ENCODE results near the gene RELN. TPM values are rescaled to one million over a fixed set of nuclear protein-coding genes. Genes with fewer than 3 reads are reported as not detected.
"Not testable (repeated sequence)": the region's sequence is repeated elsewhere in the genome, so short reads cannot be mapped to it uniquely, and the experiment has no call there.

RELN gene
- polyA plus RNA-seq, 1 donor = 3.5 TPM

DNA sequence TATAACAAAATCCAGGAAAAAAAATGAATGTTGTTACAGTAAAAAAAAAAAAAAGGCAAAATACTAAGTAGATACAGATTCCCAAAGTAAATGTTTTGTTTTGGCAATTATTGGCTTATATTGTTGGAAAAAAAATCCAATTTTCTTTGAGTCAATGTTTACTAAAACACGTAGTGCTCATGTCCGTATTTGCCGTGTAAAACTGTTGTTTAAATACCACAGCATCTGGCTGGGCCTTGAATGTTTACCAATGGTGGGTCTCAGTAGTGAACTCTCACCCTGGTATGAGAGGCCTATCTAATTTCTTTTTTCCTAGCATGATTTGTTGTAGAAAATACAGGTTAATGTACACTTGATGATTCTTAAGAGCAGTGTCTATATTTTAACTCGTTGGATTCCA, 502.0 kb downstream of the RELN start:
- no peak for DNase-seq (ENCODE audit: low read depth)

DNA sequence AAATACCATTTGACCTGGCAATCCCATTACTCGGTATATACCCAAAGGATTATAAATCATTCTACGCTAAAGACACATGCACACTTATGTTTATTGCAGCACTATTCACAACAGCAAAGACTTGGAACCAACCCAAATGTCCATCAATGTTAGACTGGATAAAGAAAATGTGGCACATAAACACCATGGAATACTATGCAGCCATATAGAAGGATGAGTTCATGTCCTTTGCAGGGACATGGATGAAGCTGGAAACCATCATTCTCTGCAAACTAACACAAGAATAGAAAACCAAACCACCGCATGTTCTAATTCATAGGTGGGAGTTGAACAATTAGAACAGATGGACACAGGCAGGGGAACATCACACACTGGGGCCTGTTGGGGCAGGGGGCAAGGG, 502.6 kb downstream of the RELN start:
- DNase-seq (ENCODE audit: low read depth) = not testable (repeated sequence)

DNA sequence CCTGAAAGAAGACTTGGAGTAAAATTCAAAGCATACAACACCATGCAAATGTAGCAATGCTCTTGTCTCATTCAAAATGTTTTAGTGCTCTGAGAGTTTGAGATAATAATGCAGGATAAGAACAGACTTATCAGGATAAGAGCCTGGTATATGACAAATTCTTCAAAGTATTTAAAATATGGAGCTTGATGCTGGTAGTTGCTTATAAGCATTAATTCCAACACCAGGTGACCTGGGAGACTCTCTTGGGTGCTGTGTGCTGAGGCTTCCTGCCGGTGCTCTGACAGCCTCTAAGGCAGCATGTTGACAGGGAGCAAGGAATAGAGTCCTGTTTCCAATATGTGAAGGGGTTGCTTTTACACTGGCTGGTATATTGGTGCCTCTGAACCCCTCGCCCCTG, 508.7 kb downstream of the RELN start:
- DNase-seq (ENCODE audit: low read depth) = no peak

DNA sequence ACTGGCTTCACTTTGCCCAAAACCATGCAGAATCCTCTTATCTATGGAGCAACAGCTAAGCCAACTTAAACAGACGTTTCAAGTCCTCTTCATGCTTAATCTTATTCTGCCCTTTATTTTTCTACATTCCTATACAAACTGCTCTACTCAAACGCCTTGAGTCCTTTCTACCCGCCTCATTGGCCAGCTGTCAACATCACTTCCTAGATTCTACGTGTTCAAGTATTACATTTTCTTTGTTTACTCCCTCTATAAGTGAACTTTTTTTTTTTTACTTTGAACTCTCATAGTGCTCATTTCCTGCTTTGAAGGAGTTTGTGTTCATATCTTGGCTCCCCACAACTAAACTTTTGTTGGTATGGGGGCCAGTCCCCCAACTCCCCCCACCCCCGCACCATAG, 514.5 kb downstream of the RELN start:
- no peak for DNase-seq (ENCODE audit: low read depth)

DNA sequence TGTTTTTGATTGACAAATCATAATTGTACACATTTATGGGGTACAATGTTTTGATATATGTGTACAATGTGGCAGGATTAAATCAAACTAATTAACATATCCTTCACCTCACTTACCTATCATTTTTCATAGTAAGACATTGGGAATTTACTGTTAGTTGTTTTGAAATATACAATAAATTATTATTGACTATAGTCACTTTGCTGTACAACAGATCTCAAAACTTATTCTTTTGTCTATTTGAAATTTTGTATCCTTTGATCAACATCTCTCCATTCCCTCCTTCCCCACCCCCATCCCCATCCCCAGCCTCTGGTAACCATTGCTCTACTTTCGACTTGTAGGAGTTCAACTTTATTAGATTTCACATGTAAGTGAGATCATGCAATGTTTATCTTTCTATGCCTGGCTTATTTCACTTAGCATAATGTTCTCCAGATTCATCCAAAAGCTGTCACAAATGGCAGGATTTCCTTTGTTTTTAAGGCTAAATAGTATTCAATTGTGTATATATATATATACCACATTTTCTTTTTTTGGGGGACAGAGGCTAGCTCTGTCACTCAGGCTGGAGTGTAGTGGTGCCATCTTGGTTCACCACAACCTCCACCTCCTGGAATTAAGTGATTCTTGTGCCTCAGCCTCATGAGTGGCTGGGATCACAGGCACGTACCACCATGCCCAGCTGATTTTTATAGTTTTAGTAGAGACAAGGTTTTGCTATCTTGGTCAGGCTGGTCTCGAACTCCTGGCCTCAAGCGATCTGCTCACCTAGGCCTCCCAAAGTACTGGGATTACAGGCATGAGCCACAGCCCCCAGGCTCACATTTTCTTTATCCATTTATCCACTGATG, 520.1 kb downstream of the RELN start:
- no peak for DNase-seq (ENCODE audit: low read depth)

DNA sequence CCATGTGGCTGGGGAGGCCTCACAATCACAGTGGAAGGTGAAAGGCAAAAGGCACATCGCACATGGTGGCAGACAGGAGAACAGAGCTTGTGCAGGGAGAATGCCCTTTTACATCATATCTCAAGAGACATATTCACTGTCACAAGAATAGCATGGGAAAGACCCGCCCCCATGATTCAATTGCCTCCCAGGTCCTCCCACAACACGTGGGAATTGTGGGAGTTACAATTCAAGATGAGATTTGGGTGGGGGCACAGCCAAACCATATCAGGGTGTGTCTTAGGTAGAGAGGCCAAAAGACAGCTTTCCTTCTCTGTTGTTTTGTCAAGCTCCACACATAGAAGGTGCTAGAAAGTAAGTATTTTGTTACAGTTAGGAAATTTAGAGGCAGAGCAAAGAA, 522.6 kb downstream of the RELN start:
- DNase-seq (ENCODE audit: low read depth) = no peak

DNA sequence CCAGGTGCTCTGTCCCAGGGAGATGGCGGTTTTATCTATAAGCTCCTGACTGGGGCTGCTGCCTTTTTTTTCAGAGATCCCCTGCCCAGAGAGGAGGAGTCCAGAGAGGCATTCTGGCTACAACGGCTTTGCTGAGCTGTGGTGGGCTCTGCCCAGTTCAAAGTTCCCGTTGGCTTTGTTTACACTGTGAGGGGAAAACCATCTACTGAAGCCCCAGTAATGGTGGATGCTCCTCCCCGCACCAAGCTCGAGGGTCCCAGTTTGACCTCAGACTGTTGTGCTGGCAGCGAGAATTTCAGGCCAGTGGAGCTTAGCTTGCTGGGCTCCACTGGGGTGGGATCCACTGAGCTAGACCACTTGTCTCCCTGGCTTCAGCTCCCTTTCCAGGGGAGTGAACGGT, 527.1 kb downstream of the RELN start:
- no peak for DNase-seq (ENCODE audit: low read depth)

DNA sequence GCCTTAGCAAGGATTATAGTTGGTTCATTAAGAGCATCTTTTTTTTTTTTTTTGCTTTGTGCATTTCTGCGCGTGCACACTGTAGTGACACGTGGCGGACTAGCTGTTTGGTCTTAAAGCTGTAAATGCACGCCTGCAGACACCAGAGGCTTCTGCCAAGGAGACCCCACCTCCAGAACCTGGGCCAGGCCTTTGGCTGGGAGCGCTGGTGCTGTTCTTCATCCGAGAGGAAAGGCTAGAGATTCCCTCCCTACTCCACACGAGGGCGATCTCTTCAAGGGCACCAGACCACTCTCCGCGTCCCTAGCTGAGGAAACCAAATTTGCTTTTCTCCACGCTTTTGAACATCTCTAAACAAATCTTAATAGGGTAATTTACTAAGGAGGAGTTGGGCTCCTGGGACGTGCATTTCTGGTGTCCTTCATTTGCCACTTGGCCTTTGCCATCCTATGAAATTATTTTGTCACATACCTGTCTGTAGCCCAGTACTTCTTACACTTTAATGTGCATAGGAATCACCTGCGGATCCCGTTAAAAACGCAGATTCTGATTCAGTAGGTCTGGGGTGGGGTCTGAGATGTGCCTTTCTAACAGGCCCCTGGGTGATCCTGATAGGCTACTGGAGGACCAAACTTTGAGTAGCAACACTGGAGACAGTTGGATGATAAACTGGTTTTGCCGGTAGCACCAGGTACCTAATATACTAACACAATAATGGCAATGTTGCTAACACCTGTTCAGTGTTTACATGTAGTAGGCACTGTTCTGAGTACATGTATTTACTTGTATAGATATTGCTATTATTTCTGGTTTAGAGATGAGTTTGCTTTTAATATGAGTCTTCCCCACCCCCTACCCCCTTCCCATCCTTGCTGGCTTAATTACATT, 542.1 kb downstream of the RELN start:
- DNase-seq (ENCODE audit: low read depth) = no peak

DNA sequence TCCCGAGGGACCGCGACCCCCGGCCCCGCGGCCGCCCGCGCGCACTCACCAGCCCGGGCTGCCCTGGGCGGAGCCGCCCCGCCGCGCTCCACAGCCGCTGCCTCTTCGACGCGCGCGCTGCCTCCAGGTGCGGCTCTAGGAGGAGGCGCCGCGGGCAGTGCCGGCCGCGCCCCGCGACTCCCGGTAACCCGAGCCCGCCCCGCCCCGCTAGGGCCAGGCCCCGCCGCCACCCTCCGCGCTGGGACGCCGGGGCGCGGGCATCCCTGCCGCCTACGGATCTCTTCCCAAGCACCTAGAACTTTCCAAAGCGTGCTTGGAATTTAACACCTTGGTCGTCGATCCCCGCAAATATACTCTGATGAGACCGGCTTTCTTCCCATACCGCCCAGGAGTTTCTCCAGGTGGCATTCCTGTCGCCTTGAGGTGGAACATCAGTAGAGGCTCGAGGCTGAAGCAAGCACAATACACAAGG, 543.4 kb downstream of the RELN start, which contains the start of gene SLC26A5:
Gene SLC26A5, minus strand, starts transcription at position 159 of the 472 bp plus-strand sequence. CDS start 24,693 bp downstream, outside the sequence.
- no peak for DNase-seq (ENCODE audit: low read depth)

DNA sequence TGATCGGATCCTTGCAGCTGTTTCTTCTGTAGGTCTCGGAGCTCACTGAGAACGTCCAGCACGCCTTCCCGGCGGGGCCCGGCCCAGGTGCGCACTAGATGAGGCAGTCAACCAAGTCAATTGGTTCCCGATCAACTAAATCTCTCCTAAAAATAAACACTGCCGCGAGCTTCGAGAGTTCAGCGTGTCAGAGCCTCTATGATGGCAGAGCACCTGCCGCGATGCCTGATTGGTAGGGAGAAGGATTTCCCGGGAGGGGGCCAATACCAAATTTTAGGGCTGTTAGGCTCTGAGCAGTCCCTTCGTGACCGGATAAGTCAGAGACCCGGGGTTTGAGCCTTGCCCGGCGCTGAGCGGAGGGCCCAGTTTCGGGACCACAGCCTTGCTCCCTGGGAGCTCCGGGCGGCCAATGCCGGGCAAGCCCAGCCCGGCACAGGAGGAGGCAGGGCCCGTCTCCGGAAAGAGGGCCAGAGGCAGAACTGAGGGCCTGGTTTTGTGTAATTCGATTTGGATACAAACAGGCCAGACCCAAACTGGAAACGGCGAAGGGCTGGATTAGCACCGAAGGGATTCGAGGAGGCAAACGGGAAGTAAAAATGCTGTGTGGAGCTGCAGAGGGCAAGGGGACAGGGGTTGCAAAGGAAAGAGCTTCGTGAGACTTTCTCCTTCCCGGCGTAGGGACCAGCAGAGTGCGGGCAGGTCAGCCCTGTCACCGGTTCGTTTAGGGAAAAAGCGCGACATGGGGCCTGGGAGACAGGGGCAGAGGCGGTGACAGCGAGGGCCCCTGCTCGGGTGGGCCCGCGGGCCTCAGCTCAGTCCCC, 544.0 kb downstream of the RELN start:
- DNase-seq (ENCODE audit: low read depth) = no peak

DNA sequence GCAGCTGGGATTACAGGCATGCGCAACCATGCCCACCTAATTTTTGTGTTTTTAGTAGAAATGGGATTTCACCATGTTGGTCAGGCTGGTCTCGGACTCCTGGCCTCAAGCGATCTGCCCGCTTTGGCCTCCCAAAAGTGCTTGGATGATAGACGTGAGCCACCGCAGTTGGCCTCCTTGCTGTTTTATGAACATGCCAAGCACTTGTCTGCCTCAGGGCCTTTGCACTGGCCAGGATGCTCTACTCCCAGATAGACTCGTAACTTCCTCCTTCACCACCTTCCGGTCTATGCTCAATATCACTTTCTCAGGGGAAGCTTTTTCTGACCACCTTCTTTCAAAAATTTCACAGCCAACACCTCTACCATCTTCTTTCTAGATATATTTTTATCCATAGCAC, 549.8 kb downstream of the RELN start:
- no peak for DNase-seq (ENCODE audit: low read depth)

DNA sequence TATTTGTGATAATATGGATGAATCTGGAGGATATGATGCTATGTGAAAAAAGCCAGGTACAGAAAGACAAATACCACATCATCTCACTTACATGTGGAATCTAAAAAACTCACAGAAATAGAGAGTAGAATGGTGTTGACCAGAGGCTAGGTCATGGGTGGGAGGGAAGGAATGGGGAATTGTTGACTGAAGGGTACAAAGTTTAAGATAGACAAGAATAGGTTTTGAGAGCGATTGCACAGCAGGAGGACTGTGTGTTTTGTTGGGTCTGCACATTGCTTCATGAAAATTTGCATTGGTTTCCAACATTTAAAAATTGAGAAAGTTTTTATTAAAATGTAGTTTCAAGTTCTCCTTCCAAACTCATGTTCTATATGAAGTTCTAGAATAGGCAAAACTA, 551.8 kb downstream of the RELN start:
- no peak for DNase-seq (ENCODE audit: low read depth)

DNA sequence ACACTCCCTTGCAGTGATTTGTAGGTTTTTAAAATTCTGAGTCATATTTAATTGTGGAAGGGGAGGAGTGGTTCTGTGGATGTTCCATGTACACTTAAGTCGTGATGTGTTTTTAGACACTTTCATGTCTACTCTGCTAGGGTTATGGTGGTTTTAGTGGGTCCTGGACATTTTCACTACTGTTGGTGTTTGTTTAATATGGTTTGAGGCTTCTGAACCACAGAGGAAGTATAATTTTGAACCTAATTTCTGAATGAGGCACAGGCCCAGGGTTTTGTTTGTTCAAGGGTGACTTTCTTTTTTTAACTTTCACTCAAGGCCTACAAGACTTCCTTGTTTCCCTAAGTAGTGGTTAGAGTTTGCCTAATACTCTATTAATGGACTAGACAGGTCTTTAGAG, 556.7 kb downstream of the RELN start:
- no peak for DNase-seq (ENCODE audit: low read depth)

DNA sequence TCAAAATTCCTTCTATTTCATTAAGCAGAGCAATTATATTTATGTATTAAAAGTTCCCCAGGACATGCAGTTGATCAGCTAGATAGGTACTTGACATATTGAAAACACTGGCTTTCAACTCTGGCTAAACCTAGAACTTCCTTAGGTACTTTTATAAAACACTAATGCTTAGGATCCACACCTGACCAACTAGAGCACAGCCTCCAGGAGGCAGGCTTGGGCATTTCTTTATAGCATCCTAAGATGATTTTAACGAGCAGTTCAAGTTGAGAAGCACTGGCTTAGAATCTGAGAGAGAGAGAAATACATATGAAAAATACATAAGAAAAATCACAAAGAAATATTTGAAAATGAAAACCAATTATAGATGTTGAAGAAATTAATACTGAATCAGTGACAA, 564.3 kb downstream of the RELN start:
- DNase-seq (ENCODE audit: low read depth) = no peak

DNA sequence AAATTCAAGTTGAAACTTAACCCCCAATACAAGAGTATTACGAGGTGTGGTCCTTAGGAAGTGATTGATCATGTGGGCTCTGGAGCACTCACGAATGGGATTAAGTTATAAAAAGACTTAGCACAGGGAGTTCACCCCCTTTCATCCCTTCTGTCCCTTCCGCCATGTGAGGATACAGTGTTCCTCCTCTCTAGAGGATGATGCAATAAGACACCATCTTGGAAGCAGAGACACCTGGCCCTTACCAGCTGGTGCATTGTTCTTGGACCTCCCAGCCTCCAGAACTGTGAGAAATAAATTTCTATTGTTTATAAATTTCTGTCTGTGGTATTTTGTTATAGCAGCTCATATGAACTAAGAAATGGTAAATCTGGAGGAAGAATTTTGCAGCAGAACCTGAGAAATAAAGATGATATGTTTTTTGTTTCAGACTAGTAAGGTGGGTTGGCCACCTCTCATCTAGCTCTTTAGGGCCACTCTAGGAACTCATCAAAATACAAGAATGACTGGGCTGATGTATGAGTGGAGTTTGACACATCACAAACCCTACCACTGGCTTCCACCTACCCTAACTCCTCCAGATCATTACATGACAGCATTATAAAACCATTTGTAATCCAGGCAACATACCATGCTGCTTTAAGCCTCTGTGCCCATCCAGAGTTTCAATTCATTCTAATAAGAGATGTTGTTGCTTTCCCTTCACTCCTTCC, 565.8 kb downstream of the RELN start:
- no peak for DNase-seq (ENCODE audit: low read depth)

Other genes starting within 250 kb of the RELN start
- gene ORC5, start 218.4 kb upstream of the RELN start, polyA plus RNA-seq (ENCODE audit: insufficient read length) = 14.9 TPM

Measured in forelimb muscle (tissue), 1 donor.